Measurements from ENCODE around the gene LAMP5. TPM values are rescaled to one million over a fixed set of nuclear protein-coding genes. Genes with fewer than 3 reads are reported as not detected.

LAMP5 gene
- total RNA-seq (1 to 10 TPM in 1 of 5 experiments, under 1 TPM in 1, not detected in 3; 0.37 to 1.3 TPM), polyA plus RNA-seq (not detected), total RNA-seq (not detected)

- Mint-ChIP-seq H3K27ac (no peak within 1 kb of the TSS), H3K4me3 (no peak within 1 kb of the TSS), H3K36me3 (no peaks in the 10 kb centered on the region), H3K9me3 (peaks cover 0 to 10% (median 0%) of the 10 kb centered on the region in 11 donors), H3K4me1 (peaks cover 0 to 6% (median 0%) of the 10 kb centered on the region in 7 donors), H3K27me3 (peaks cover 57 to 83% (median 71%) of the 10 kb centered on the region in 5 donors)
- DNase-seq (no peak), ATAC-seq (no peak)
- POLR2A ChIA-PET, result no interaction called here
- Histone ChIP-seq H3K9me3 (ENCODE audit: control insufficient read depth in 2 of 3, low read length in 3 of 3) (no peaks in the 10 kb centered on the region), H3K4me3 (ENCODE audit: low read length) (no peak within 1 kb of the TSS), H3K27me3 (ENCODE audit: control insufficient read depth in 2 of 2, insufficient read depth in 2 of 2, low read length in 2 of 2) (no peaks in the 10 kb centered on the region), H3K36me3 (ENCODE audit: control insufficient read depth in 2 of 3, insufficient read depth in 3 of 3, low read length in 3 of 3) (no peaks in the 10 kb centered on the region), H3K4me1 (ENCODE audit: control insufficient read depth in 2 of 2, insufficient read depth in 2 of 2, low read length in 2 of 2) (no peaks in the 10 kb centered on the region), H3K27ac (ENCODE audit: low read depth, low read length) (no peak within 1 kb of the TSS)
- CTCF ChIA-PET, result no interaction called here
- intact Hi-C loops (cut with micrococcal nuclease), result no loop called here
These were observed at the start of gene LAMP5 for GRCh38 chr20:9514461-9515213. Gene LAMP5 (plus strand): TSS chr20:9514590. CDS start chr20:9514853, 263 bp downstream.

- POLR2A ChIA-PET, result no interaction called here
- H3K4me3 Mint-ChIP-seq, result no peak overlapping the region
- intact Hi-C loops (cut with micrococcal nuclease), result no loop called here
- H3K27ac Mint-ChIP-seq, result no peak overlapping the region
- Histone ChIP-seq H3K27me3 (ENCODE audit: control insufficient read depth in 2 of 2, insufficient read depth in 2 of 2, low read length in 2 of 2) (no peaks in the 10 kb centered on the region), H3K4me3 (ENCODE audit: low read length) (no peak overlapping the region), H3K9me3 (ENCODE audit: control insufficient read depth in 2 of 3, low read length in 3 of 3) (no peaks in the 10 kb centered on the region), H3K4me1 (ENCODE audit: control insufficient read depth in 2 of 2, insufficient read depth in 2 of 2, low read length in 2 of 2) (no peaks in the 10 kb centered on the region), H3K27ac (ENCODE audit: low read depth, low read length) (no peak overlapping the region), H3K36me3 (ENCODE audit: control insufficient read depth in 2 of 3, insufficient read depth in 3 of 3, low read length in 3 of 3) (no peaks in the 10 kb centered on the region)
- no peaks in the 10 kb centered on the region for H3K36me3 Mint-ChIP-seq
- H3K4me1 Mint-ChIP-seq, result no peaks in the 10 kb centered on the region
- DNase-seq (no peak), ATAC-seq (no peak)
- CTCF ChIA-PET, result no interaction called here
- no peaks in the 10 kb centered on the region for H3K27me3 Mint-ChIP-seq
- H3K9me3 Mint-ChIP-seq, result peaks cover 0 to 24% (median 5%) of the 10 kb centered on the region in 11 donors
These were observed 46.4 kb upstream of the LAMP5 start for GRCh38 chr20:9467995-9468394.

DNA sequence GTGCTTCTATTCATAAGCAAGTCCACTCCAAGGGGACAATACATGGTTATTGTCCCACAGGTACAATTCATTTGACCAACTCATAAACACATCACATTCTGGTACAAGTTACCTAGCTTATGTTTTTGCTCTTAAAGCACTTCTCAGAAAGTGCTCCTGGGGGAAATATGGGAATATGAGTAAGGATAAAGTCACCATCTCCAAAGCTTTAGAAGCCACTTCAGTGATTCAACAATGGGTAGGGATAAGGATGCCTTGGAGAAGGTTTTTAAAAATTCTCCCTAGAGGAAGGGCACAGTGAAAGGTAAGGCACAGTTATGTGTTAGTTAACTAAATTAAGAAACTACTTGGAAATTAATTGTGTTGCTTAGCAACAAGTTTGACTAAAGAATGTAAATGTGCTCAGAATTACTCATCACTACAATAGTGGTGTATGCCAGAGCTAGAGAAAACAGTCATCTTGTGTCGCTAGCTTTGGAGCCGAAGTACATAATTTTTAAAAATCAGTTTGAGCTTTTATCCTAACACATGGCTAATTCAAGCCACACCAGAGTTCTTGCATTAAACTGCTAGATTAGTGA lies 39.5 kb upstream of the LAMP5 start:
- DNase-seq (no peak), ATAC-seq (no peak)
- H3K36me3 Mint-ChIP-seq, result no peaks in the 10 kb centered on the region
- Histone ChIP-seq H3K27me3 (ENCODE audit: control insufficient read depth in 2 of 2, insufficient read depth in 2 of 2, low read length in 2 of 2) (no peaks in the 10 kb centered on the region), H3K9me3 (ENCODE audit: control insufficient read depth in 2 of 3, low read length in 3 of 3) (no peaks in the 10 kb centered on the region), H3K4me3 (ENCODE audit: low read length) (no peak overlapping the region), H3K36me3 (ENCODE audit: control insufficient read depth in 2 of 3, insufficient read depth in 3 of 3, low read length in 3 of 3) (no peaks in the 10 kb centered on the region), H3K27ac (ENCODE audit: low read depth, low read length) (no peak overlapping the region), H3K4me1 (ENCODE audit: control insufficient read depth in 2 of 2, insufficient read depth in 2 of 2, low read length in 2 of 2) (no peaks in the 10 kb centered on the region)
- POLR2A ChIA-PET, result no interaction called here
- H3K4me1 Mint-ChIP-seq, result no peaks in the 10 kb centered on the region
- H3K27me3 Mint-ChIP-seq, result no peaks in the 10 kb centered on the region
- CTCF ChIA-PET, result interaction anchor here (0.6 kb wide), 1 partner anchor 10 kb away, joined by 3 read pairs; no protein-coding TSS in a partner anchor
- H3K9me3 Mint-ChIP-seq, result peaks cover 0 to 6% (median 0%) of the 10 kb centered on the region in 11 donors
- intact Hi-C loops (cut with micrococcal nuclease), result no loop called here
- H3K4me3 Mint-ChIP-seq, result no peak overlapping the region
- no peak overlapping the region for H3K27ac Mint-ChIP-seq

GRCh38 chr20:9475456-9475855 lies 38.9 kb upstream of the LAMP5 start:
- no peaks in the 10 kb centered on the region for H3K27me3 ChIP-seq (ENCODE audit: control insufficient read depth in 2 of 2, insufficient read depth in 2 of 2, low read length in 2 of 2)
- ChIA-PET POLR2A (no interaction called here), CTCF (interaction anchor here (0.6 kb wide), 1 partner anchor 10 kb away, joined by 3 read pairs; no protein-coding TSS in a partner anchor)
- Mint-ChIP-seq H3K27ac (no peak overlapping the region), H3K36me3 (no peaks in the 10 kb centered on the region), H3K27me3 (no peaks in the 10 kb centered on the region), H3K4me3 (no peak overlapping the region), H3K9me3 (peaks cover 0 to 6% (median 0%) of the 10 kb centered on the region in 11 donors), H3K4me1 (no peaks in the 10 kb centered on the region)
- intact Hi-C loops (cut with micrococcal nuclease), result no loop called here
- DNase-seq, result no peak
- no peaks in the 10 kb centered on the region for H3K9me3 ChIP-seq (ENCODE audit: control insufficient read depth in 2 of 3, low read length in 3 of 3)
- H3K36me3 ChIP-seq (ENCODE audit: control insufficient read depth in 2 of 3, insufficient read depth in 3 of 3, low read length in 3 of 3), result no peaks in the 10 kb centered on the region
- H3K4me1 ChIP-seq (ENCODE audit: control insufficient read depth in 2 of 2, insufficient read depth in 2 of 2, low read length in 2 of 2), result no peaks in the 10 kb centered on the region
- no peak overlapping the region for H3K4me3 ChIP-seq (ENCODE audit: low read length)
- no peak overlapping the region for H3K27ac ChIP-seq (ENCODE audit: low read depth, low read length)
- ATAC-seq, result no peak

- Mint-ChIP-seq H3K27me3 (no peaks in the 10 kb centered on the region), H3K4me1 (no peaks in the 10 kb centered on the region), H3K36me3 (no peaks in the 10 kb centered on the region), H3K4me3 (no peak overlapping the region), H3K27ac (no peak overlapping the region), H3K9me3 (peaks cover 0 to 6% (median 2%) of the 10 kb centered on the region in 11 donors)
- CTCF ChIA-PET, result no interaction called here
- Histone ChIP-seq H3K4me1 (ENCODE audit: control insufficient read depth in 2 of 2, insufficient read depth in 2 of 2, low read length in 2 of 2) (no peaks in the 10 kb centered on the region), H3K36me3 (ENCODE audit: control insufficient read depth in 2 of 3, insufficient read depth in 3 of 3, low read length in 3 of 3) (no peaks in the 10 kb centered on the region), H3K27ac (ENCODE audit: low read depth, low read length) (no peak overlapping the region), H3K27me3 (ENCODE audit: control insufficient read depth in 2 of 2, insufficient read depth in 2 of 2, low read length in 2 of 2) (no peaks in the 10 kb centered on the region), H3K9me3 (ENCODE audit: control insufficient read depth in 2 of 3, low read length in 3 of 3) (no peaks in the 10 kb centered on the region), H3K4me3 (ENCODE audit: low read length) (no peak overlapping the region)
- POLR2A ChIA-PET, result no interaction called here
- intact Hi-C loops (cut with micrococcal nuclease), result no loop called here
- no peak for ATAC-seq
- no peak for DNase-seq
These were observed 38.2 kb upstream of the LAMP5 start for GRCh38 chr20:9476174-9476573.

- Histone ChIP-seq H3K27ac (ENCODE audit: low read depth, low read length) (no peak overlapping the region), H3K4me1 (ENCODE audit: control insufficient read depth in 2 of 2, insufficient read depth in 2 of 2, low read length in 2 of 2) (no peaks in the 10 kb centered on the region), H3K9me3 (ENCODE audit: control insufficient read depth in 2 of 3, low read length in 3 of 3) (no peaks in the 10 kb centered on the region), H3K4me3 (ENCODE audit: low read length) (no peak overlapping the region), H3K36me3 (ENCODE audit: control insufficient read depth in 2 of 3, insufficient read depth in 3 of 3, low read length in 3 of 3) (no peaks in the 10 kb centered on the region), H3K27me3 (ENCODE audit: control insufficient read depth in 2 of 2, insufficient read depth in 2 of 2, low read length in 2 of 2) (no peaks in the 10 kb centered on the region)
- Mint-ChIP-seq H3K9me3 (peaks cover 0 to 6% (median 0%) of the 10 kb centered on the region in 11 donors), H3K4me1 (no peaks in the 10 kb centered on the region), H3K27ac (no peak overlapping the region), H3K4me3 (no peak overlapping the region), H3K36me3 (no peaks in the 10 kb centered on the region), H3K27me3 (no peaks in the 10 kb centered on the region)
- ChIA-PET POLR2A (no interaction called here), CTCF (no interaction called here)
- intact Hi-C loops (cut with micrococcal nuclease), result no loop called here
- ATAC-seq (no peak), DNase-seq (no peak)
These were observed 37.8 kb upstream of the LAMP5 start for GRCh38 chr20:9476637-9477036.

GRCh38 chr20:9478771-9479170 lies 35.6 kb upstream of the LAMP5 start:
- no peaks in the 10 kb centered on the region for H3K27me3 Mint-ChIP-seq
- no peak overlapping the region for H3K4me3 Mint-ChIP-seq
- no peaks in the 10 kb centered on the region for H3K27me3 ChIP-seq (ENCODE audit: control insufficient read depth in 2 of 2, insufficient read depth in 2 of 2, low read length in 2 of 2)
- no peak for DNase-seq
- peaks cover 0 to 8% (median 0%) of the 10 kb centered on the region in 11 donors for H3K9me3 Mint-ChIP-seq
- no peaks in the 10 kb centered on the region for H3K36me3 ChIP-seq (ENCODE audit: control insufficient read depth in 2 of 3, insufficient read depth in 3 of 3, low read length in 3 of 3)
- intact Hi-C loops (cut with micrococcal nuclease), result no loop called here
- no peaks in the 10 kb centered on the region for H3K9me3 ChIP-seq (ENCODE audit: control insufficient read depth in 2 of 3, low read length in 3 of 3)
- no peak overlapping the region for H3K4me3 ChIP-seq (ENCODE audit: low read length)
- POLR2A ChIA-PET, result no interaction called here
- no peaks in the 10 kb centered on the region for H3K36me3 Mint-ChIP-seq
- H3K27ac Mint-ChIP-seq, result no peak overlapping the region
- no peaks in the 10 kb centered on the region for H3K4me1 Mint-ChIP-seq
- H3K27ac ChIP-seq (ENCODE audit: low read depth, low read length), result no peak overlapping the region
- ATAC-seq, result no peak
- CTCF ChIA-PET, result no interaction called here
- H3K4me1 ChIP-seq (ENCODE audit: control insufficient read depth in 2 of 2, insufficient read depth in 2 of 2, low read length in 2 of 2), result no peaks in the 10 kb centered on the region
